Neural progenitor cell (in vitro differentiated cells): ENCODE data around the gene DCTN4. TPM values are rescaled to one million over a fixed set of nuclear protein-coding genes. Genes with fewer than 3 reads are reported as not detected.
A peak's percentile ranks its signal among the peaks of the same experiment; 100 is the strongest.

Experiments used
- DNase-seq: peaks from one replicate; pipeline ENCODE4 v3.0.0-alpha.2; 2016; ENCODE audit warnings: low spot score
- H2AFZ ChIP-seq: fragments of 200-600 bp; sonication (generic); replicated peaks from 2 replicates; pipeline ENCODE4 v1.6.1; 2016; ENCODE audit warnings: antibody characterized with exemption
- H3F3A ChIP-seq: fragments of 200-600 bp; sonication (generic); 2 replicates; pipeline ENCODE4 v1.6.1; 2016; ENCODE audit warnings: antibody characterized with exemption, low read depth
- H3K27ac ChIP-seq: fragments of 200-600 bp; sonication (generic); 2 replicates; pipeline ENCODE4 v1.5.1; 2016; ENCODE audit warnings: mild to moderate bottlenecking
- H3K27me3 ChIP-seq: fragments of 200-600 bp; sonication (generic); 2 replicates; pipeline ENCODE4 v1.6.1; 2016; ENCODE audit warnings: mild to moderate bottlenecking, moderate library complexity
- H3K36me3 ChIP-seq: fragments of 200-600 bp; sonication (generic); 2 replicates; pipeline ENCODE4 v1.5.1; 2016
- H3K4me1 ChIP-seq: fragments of 200-600 bp; sonication (generic); 2 replicates; pipeline ENCODE4 v1.6.1; 2016; ENCODE audit warnings: mixed run types
- H3K4me2 ChIP-seq: fragments of 200-600 bp; sonication (generic); 2 replicates; pipeline ENCODE4 v1.6.1; 2016
- H3K4me3 ChIP-seq: fragments of 200-600 bp; sonication (generic); 2 replicates; pipeline ENCODE4 v1.5.1; 2016
- H3K79me2 ChIP-seq: fragments of 200-600 bp; sonication (generic); 2 replicates; pipeline ENCODE4 v1.6.1; 2016; ENCODE audit warnings: low read depth
- H3K9ac ChIP-seq: fragments of 200-600 bp; sonication (generic); 2 replicates; pipeline ENCODE4 v1.6.1; 2016
- H3K9me3 ChIP-seq: fragments of 200-600 bp; sonication (generic); 2 replicates; pipeline ENCODE4 v1.5.1; 2016; ENCODE audit warnings: low read depth
- H4K20me1 ChIP-seq: fragments of 200-600 bp; sonication (generic); 2 replicates; pipeline ENCODE4 v1.6.1; 2016; ENCODE audit warnings: low read depth
- H3K27ac Mint-ChIP-seq: 3 replicates; pipeline ENCODE4 v1.8.0; 2021; ENCODE audit warnings: mixed read lengths
- H3K27me3 Mint-ChIP-seq: 2 replicates; pipeline ENCODE4 v1.8.0; 2022; ENCODE audit warnings: low read depth, mild to moderate bottlenecking, inconsistent platforms, moderate library complexity, mixed read lengths; ENCODE audit not compliant: insufficient read depth
- H3K36me3 Mint-ChIP-seq: 3 replicates; pipeline ENCODE4 v1.8.0; 2021; ENCODE audit warnings: mixed read lengths
- H3K4me1 Mint-ChIP-seq: 3 replicates; pipeline ENCODE4 v1.8.0; 2021; ENCODE audit warnings: mixed read lengths
- H3K4me3 Mint-ChIP-seq: 3 replicates; pipeline ENCODE4 v1.8.0; 2021; ENCODE audit warnings: mild to moderate bottlenecking, moderate library complexity, mixed read lengths
- H3K9me3 Mint-ChIP-seq: 3 replicates; pipeline ENCODE4 v1.8.0; 2020; ENCODE audit warnings: mixed read lengths
- EZH2 ChIP-seq: fragments of 200-600 bp; sonication (generic); IDR thresholded peaks from 2 replicates; pipeline ENCODE4 v1.6.1; 2017; ENCODE audit warnings: antibody characterized with exemption, mild to moderate bottlenecking, moderate library complexity
- EZH2phosphoT487 ChIP-seq: fragments of 200-600 bp; sonication (generic); IDR thresholded peaks from 2 replicates; pipeline ENCODE4 v1.6.1; 2017; ENCODE audit warnings: antibody characterized with exemption
- total RNA-seq: library from RNA; depleted of rRNA; stranded (reverse); fragments of >200 nt; gene quantifications from 2 replicates; pipeline ENCODE4 v1.2.3, GENCODE V29; 2015; ENCODE audit warnings: low replicate concordance
- TF ChIP-seq, protein P1 (sequence below): fragments of 200-600 bp; sonication (generic); IDR thresholded peaks from 2 replicates; pipeline ENCODE4 v1.5.1; 2017; ENCODE audit warnings: antibody characterized with exemption, mild to moderate bottlenecking

Gene DCTN4
- total RNA-seq, 1 donor from 2014 or later, result 65.8 TPM

DNA sequence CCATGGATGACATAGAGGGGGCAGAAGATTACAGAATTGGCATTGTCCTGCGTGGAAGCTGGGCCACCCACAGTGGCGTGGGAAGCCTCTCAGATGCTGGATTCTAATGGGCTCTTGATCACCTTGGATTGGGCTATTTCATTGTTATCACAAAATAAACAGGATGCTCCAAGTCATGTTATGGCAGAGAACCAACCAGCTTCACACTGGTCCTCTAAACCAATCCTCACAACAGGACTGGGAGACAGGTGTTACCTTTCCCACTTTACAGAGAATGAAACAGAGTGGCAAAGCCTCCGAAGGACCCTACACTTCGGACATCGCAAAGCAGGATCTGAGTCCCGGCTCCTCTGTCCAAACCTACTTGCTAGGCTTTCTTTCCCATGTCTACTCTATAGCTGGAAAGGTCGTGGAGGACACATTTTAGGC, 19.3 kb upstream of the DCTN4 start:
- H3K4me2 ChIP-seq, result peak overlapping the region; percentile 89
- H3K27ac ChIP-seq, result no peak overlapping the region
- peak overlapping the region; percentile 94 for H2AFZ ChIP-seq
- peak overlapping the region; percentile 96 for H3K4me3 Mint-ChIP-seq
- H3F3A ChIP-seq, result peaks cover 22% of the 10 kb centered on the region
- peaks cover 8% of the 10 kb centered on the region for H3K27me3 Mint-ChIP-seq
- no peaks in the 10 kb centered on the region for H3K9me3 ChIP-seq
- H3K27me3 ChIP-seq, result peaks cover 8% of the 10 kb centered on the region
- no peak for DNase-seq
- H3K9ac ChIP-seq, result peak overlapping the region; percentile 25
- H3K79me2 ChIP-seq, result peaks cover 14% of the 10 kb centered on the region
- no peaks in the 10 kb centered on the region for H3K36me3 ChIP-seq
- H4K20me1 ChIP-seq, result no peaks in the 10 kb centered on the region
- TF ChIP-seq, protein P1, sequence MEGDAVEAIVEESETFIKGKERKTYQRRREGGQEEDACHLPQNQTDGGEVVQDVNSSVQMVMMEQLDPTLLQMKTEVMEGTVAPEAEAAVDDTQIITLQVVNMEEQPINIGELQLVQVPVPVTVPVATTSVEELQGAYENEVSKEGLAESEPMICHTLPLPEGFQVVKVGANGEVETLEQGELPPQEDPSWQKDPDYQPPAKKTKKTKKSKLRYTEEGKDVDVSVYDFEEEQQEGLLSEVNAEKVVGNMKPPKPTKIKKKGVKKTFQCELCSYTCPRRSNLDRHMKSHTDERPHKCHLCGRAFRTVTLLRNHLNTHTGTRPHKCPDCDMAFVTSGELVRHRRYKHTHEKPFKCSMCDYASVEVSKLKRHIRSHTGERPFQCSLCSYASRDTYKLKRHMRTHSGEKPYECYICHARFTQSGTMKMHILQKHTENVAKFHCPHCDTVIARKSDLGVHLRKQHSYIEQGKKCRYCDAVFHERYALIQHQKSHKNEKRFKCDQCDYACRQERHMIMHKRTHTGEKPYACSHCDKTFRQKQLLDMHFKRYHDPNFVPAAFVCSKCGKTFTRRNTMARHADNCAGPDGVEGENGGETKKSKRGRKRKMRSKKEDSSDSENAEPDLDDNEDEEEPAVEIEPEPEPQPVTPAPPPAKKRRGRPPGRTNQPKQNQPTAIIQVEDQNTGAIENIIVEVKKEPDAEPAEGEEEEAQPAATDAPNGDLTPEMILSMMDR, result no peak
- TF ChIP-seq EZH2phosphoT487 (no peak), EZH2 (no peak)
- no peak overlapping the region for H3K27ac Mint-ChIP-seq
- H3K4me1 Mint-ChIP-seq, result peaks cover 30% of the 10 kb centered on the region
- peak overlapping the region; percentile 72 for H3K4me3 ChIP-seq
- H3K36me3 Mint-ChIP-seq, result no peaks in the 10 kb centered on the region
- no peaks in the 10 kb centered on the region for H3K9me3 Mint-ChIP-seq
- H3K4me1 ChIP-seq, result peaks cover 25% of the 10 kb centered on the region

DNA sequence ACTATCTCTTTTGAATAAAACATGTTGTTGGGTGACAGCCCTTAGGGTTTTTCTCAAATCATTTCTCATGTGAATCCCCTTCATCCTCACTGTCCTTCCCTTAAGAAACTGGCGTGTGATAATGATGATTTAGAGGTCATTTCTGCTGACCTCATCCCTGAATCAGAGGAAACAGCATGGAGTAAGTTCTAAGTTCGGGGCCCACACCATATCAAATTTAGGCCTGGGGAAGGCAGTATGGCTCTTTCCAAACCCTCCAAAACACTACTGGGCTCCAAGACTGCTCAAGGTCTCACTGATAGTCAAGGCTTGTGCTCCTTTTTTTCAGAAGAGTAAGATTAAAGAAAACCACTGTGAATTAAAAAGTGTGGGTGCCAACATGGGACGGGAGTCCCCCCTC, 18.9 kb upstream of the DCTN4 start:
- H2AFZ ChIP-seq, result peak overlapping the region; percentile 94
- peaks cover 30% of the 10 kb centered on the region for H3K4me1 Mint-ChIP-seq
- peaks cover 8% of the 10 kb centered on the region for H3K27me3 ChIP-seq
- peaks cover 20% of the 10 kb centered on the region for H3F3A ChIP-seq
- no peaks in the 10 kb centered on the region for H3K9me3 ChIP-seq
- H3K36me3 ChIP-seq, result no peaks in the 10 kb centered on the region
- no peaks in the 10 kb centered on the region for H3K36me3 Mint-ChIP-seq
- TF ChIP-seq EZH2phosphoT487 (no peak), EZH2 (no peak)
- TF ChIP-seq, protein P1, result no peak
- no peaks in the 10 kb centered on the region for H4K20me1 ChIP-seq
- peak overlapping the region; percentile 72 for H3K4me3 ChIP-seq
- no peak overlapping the region for H3K27ac Mint-ChIP-seq
- no peak overlapping the region for H3K27ac ChIP-seq
- H3K27me3 Mint-ChIP-seq, result peaks cover 8% of the 10 kb centered on the region
- peaks cover 10% of the 10 kb centered on the region for H3K79me2 ChIP-seq
- H3K4me1 ChIP-seq, result peaks cover 25% of the 10 kb centered on the region
- H3K9me3 Mint-ChIP-seq, result no peaks in the 10 kb centered on the region
- H3K9ac ChIP-seq, result no peak overlapping the region
- no peak for DNase-seq
- H3K4me2 ChIP-seq, result peak overlapping the region; percentile 89
- peak overlapping the region; percentile 96 for H3K4me3 Mint-ChIP-seq

DNA sequence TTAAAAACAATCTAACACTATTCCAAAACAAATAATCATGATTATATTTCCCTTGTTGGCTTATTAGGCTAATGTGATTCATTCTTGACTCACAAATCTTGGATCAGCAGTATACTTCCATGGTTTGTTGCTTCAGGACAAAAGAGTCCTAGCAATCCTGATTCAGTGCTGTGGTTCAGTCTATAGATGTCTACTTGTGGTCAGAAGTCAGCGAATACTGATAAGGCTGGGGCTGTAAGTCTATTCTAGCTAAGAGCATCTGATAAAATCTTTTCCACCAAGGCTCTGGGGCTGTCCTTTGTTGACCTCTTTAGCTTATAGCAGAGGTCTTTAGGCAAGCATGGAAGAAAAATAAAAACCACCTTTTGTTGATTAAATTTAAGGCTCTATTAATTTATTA, 15.3 kb upstream of the DCTN4 start:
- Histone ChIP-seq H3K9me3 (no peaks in the 10 kb centered on the region), H3K4me1 (peaks cover 7% of the 10 kb centered on the region), H4K20me1 (no peaks in the 10 kb centered on the region), H2AFZ (no peak overlapping the region), H3K9ac (no peak overlapping the region), H3K79me2 (no peaks in the 10 kb centered on the region), H3K36me3 (no peaks in the 10 kb centered on the region), H3K4me2 (no peak overlapping the region), H3F3A (peaks cover 15% of the 10 kb centered on the region), H3K27ac (no peak overlapping the region), H3K4me3 (no peak overlapping the region), H3K27me3 (no peaks in the 10 kb centered on the region)
- Mint-ChIP-seq H3K27ac (peak overlapping the region; percentile 59), H3K27me3 (peaks cover 2% of the 10 kb centered on the region), H3K36me3 (no peaks in the 10 kb centered on the region), H3K9me3 (no peaks in the 10 kb centered on the region), H3K4me1 (peaks cover 21% of the 10 kb centered on the region), H3K4me3 (no peak overlapping the region)
- DNase-seq, result no peak
- TF ChIP-seq, protein P1, result no peak
